Pancreas (tissue), 10 donors: ENCODE measurements around the gene SLC25A19. TPM values are rescaled to one million over a fixed set of nuclear protein-coding genes. Genes with fewer than 3 reads are reported as not detected.
A peak's percentile ranks its signal among the peaks of the same experiment; 100 is the strongest.

Source experiments
- ATAC-seq, 4 donors: fragments of 200-7000 bp; cut with Tn5 transposase; one replicate each; pipeline versions ENCODE4 v1.8.0 to v1.9.1; 2020; ENCODE audit warnings: mild to moderate bottlenecking in 4 of 4, moderate library complexity in 4 of 4
- DNase-seq, 6 donors: peaks; one replicate each; pipeline ENCODE4 v3.0.0-alpha.2; 2020
- FAIRE-seq: peaks from 2 replicates; lab custom pipeline; 2012; peaks lifted over from hg19 to GRCh38; lab: Jason Lieb, UNC
- H3K27ac ChIP-seq, 4 donors: fragments of 200-600 bp; sonication (generic); 1 replicate in 3 of 4; 2 replicates in 1 of 4; pipeline versions ENCODE4 v1.5.0 to v1.8.0; 2020
- H3K27me3 ChIP-seq, 4 donors: fragments of 200-600 bp; one replicate each; pipeline ENCODE4 v1.8.0; 2021
- H3K36me3 ChIP-seq, 3 donors: fragments of 200-600 bp; sonication (generic) in 1 of 3; one replicate each; pipeline versions ENCODE4 v1.5.0 to v1.8.0; 2020 to 2021
- H3K4me1 ChIP-seq, 3 donors: fragments of 200-600 bp; one replicate each; pipeline ENCODE4 v1.8.0; 2021
- H3K4me3 ChIP-seq, 4 donors: fragments of 200-600 bp; sonication (generic) in 2 of 4; one replicate each; pipeline versions ENCODE4 v1.5.0 to v1.8.0; 2020 to 2021
- H3K9me3 ChIP-seq, 4 donors: fragments of 200-600 bp; one replicate each; pipeline ENCODE4 v1.8.0; 2021
- WGBS, 2 donors: extraction: QIAGEN DNeasy Blood & Tissue Kit; methylation state at CpG; one replicate each; pipeline ENCODE4 v1.1.7; 2013; 5-methylcytosine and 5-hydroxymethylcytosine counted together
- intact Hi-C, 3 donors: fragments of 100-400 bp; cut with DNase I; formaldehyde crosslinking; loops; one replicate each; pipeline versions ENCODE4 v1.11.1 to v1.14.2; 2022
- polyA plus RNA-seq, 2 donors: library from polyadenylated mRNA; stranded (reverse); fragments of 200-250 nt; gene quantifications; one replicate each; pipeline ENCODE4 v1.2.3, GENCODE V29; 2013
- total RNA-seq, 6 donors: library from RNA; stranded (reverse); fragmentation: NEBNext Ultra II Directional in 4 of 6; extraction: Animal tissue kit (Norgen Biotek cat#: 25700) in 4 of 6; gene quantifications; one replicate each; pipeline versions ENCODE4 v1.2.1 to v1.2.4, GENCODE V29; 2021 to 2023
- TF ChIP-seq, protein P1 (sequence below), 4 donors: fragments of 200-600 bp; sonication (generic) in 3 of 4; IDR thresholded peaks; one replicate each; pipeline versions ENCODE4 v1.5.0 to v1.8.0; 2021; ENCODE audit warnings: antibody characterized with exemption in 4 of 4
- donor health status: healthy with polysubstance abuse.
- donor health status: DM: no; HTN: no; CAD: no; lungs with moderate emphysema.
- donor health status: DM: no; HTN: no; CAD: no.
- donor health status: control.
- donor health status: control.
- donor health status: Bipolar disorder and iron deficiency.
- donor health status: DM: yes; HTN: yes; CAD: no.
- donor health status: DM: no; HTN: no; CAD: no.
- donor health status: DM: no; HTN: no; CAD: no.
- donor health status: DM: yes; HTN: yes; CAD: no.

SLC25A19 gene
- total and polyA plus RNA-seq, 8 donors = 4.4 to 10.8 (median 7.6) TPM

- H3K4me1 ChIP-seq = no peaks in the 10 kb centered on the region
- no peaks in the 10 kb centered on the region for H3K9me3 ChIP-seq
- no peaks in the 10 kb centered on the region for H3K27me3 ChIP-seq
- DNase-seq (no peak), ATAC-seq (no peak), FAIRE-seq (no peak)
- H3K4me3 ChIP-seq = no peak overlapping the region
- H3K27ac ChIP-seq = no peak overlapping the region
- whole genome bisulfite sequencing, 2 donors = 85 to 86% methylated on average over 5 of the region's 5 CpGs
- intact Hi-C loops = no loop called here
- H3K36me3 ChIP-seq = peaks cover 0 to 15% (median 0%) of the 10 kb centered on the region in 3 donors
- TF ChIP-seq, protein P1, sequence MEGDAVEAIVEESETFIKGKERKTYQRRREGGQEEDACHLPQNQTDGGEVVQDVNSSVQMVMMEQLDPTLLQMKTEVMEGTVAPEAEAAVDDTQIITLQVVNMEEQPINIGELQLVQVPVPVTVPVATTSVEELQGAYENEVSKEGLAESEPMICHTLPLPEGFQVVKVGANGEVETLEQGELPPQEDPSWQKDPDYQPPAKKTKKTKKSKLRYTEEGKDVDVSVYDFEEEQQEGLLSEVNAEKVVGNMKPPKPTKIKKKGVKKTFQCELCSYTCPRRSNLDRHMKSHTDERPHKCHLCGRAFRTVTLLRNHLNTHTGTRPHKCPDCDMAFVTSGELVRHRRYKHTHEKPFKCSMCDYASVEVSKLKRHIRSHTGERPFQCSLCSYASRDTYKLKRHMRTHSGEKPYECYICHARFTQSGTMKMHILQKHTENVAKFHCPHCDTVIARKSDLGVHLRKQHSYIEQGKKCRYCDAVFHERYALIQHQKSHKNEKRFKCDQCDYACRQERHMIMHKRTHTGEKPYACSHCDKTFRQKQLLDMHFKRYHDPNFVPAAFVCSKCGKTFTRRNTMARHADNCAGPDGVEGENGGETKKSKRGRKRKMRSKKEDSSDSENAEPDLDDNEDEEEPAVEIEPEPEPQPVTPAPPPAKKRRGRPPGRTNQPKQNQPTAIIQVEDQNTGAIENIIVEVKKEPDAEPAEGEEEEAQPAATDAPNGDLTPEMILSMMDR (IDR thresholded peaks at IDR 0.05) = no peak
Measured at GRCh38 chr17:75316253-75316652, 27.0 kb upstream of the SLC25A19 start.

DNA sequence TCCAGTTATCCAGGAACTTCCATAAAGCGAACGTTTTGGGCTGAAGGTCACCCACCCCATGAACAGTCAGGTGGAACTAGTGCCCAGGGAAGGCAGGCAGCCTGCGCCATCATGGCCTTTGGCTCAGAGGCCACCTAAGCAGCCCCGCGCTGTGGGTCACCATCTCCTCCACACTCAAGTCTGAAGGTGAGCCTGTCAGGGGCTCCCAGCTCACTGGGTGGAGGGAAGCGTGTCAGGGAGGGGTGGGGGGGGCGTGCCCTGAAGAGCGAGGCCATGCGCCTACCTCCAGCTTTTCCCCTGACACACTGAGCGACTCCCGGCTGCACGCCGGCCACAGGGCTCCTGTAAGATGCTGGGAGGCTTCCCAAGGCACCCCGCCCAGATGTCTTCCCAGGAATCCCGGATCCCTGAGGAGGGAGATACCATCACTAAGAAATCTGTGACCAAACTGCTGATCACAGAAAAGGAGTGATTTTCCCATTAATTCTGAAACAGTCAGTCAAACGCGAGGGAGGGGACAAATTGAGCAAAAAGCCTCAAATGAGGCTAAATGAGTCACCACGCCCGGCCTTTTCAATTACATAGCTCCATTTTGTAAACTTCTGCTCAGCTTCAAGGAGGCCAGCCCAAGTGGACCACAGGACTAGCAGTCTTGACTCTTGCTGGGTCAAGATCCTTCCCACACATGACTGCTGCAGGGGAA, 26.5 kb upstream of the SLC25A19 start:
- peak in 1 of 4 donors; percentile 7 for ATAC-seq
- peaks cover 0 to 13% (median 0%) of the 10 kb centered on the region in 3 donors for H3K36me3 ChIP-seq
- TF ChIP-seq, protein P1 (IDR thresholded peaks at IDR 0.05) = no peak
- H3K27ac ChIP-seq = no peak overlapping the region
- DNase-seq = no peak
- no peaks in the 10 kb centered on the region for H3K9me3 ChIP-seq
- no peak for FAIRE-seq
- WGBS, 2 donors = 84 to 88% methylated on average over 19 of the region's 19 CpGs
- intact Hi-C loops = no loop called here
- H3K27me3 ChIP-seq = no peaks in the 10 kb centered on the region
- H3K4me1 ChIP-seq = no peaks in the 10 kb centered on the region
- H3K4me3 ChIP-seq = no peak overlapping the region

DNA sequence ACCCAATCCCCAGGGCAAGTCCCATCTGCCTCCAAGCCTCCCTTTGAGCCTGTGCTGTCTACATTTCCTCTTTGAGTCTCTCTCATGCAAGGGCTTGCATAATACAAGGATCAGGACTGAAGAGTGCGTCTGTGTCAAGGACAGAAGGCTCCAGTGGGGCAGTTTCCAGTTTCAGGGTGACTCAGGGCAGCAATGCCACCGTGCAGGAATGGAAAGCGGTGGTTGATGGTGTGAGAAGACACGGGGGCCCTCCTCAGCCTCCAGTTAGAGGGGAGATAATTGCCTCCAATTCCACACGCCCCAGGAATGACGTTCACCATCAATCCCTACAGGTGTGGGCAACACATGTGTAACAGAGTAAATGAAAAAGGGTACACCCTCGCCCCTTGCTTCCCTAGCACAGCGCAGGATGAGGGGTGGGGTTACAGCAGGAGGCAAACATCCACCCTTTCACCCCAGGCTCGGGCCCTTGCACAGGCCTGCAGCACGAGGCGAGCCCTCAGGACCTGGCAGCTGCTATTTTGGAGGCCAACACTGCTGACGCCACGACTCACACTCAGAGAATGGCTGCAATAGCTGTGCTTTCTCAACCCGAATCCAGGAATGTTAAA, 24.8 kb upstream of the SLC25A19 start:
- peaks cover 0 to 5% (median 0%) of the 10 kb centered on the region in 3 donors for H3K36me3 ChIP-seq
- H3K9me3 ChIP-seq = no peaks in the 10 kb centered on the region
- FAIRE-seq = no peak
- peaks cover 0 to 6% (median 5%) of the 10 kb centered on the region in 3 donors for H3K4me1 ChIP-seq
- TF ChIP-seq, protein P1 (IDR thresholded peaks at IDR 0.05) = no peak
- H3K4me3 ChIP-seq = no peak overlapping the region
- peak in 2 of 4 donors; percentile 37 to 41 for ATAC-seq
- 76 to 82% methylated on average over 14 of the region's 14 CpGs for WGBS, 2 donors
- no peaks in the 10 kb centered on the region for H3K27me3 ChIP-seq
- DNase-seq = peak in 1 of 6 donors; percentile 34
- H3K27ac ChIP-seq = peak overlapping the region in 2 of 4 donors; percentile 58
- intact Hi-C loops = no loop called here

- TF ChIP-seq, protein P1 (IDR thresholded peaks at IDR 0.05) = no peak
- no peaks in the 10 kb centered on the region for H3K36me3 ChIP-seq
- 48 to 50% methylated on average over 20 of the region's 20 CpGs for WGBS, 2 donors
- intact Hi-C loops = no loop called here
- no peak overlapping the region for H3K4me3 ChIP-seq
- DNase-seq = peak; percentile 32 to 69 (median 52)
- peaks cover 0 to 13% (median 8%) of the 10 kb centered on the region in 3 donors for H3K4me1 ChIP-seq
- no peak for FAIRE-seq
- peak; percentile 78 to 88 (median 84) for ATAC-seq
- H3K9me3 ChIP-seq = no peaks in the 10 kb centered on the region
- peak overlapping the region; percentile 24 to 72 (median 56) for H3K27ac ChIP-seq
- no peaks in the 10 kb centered on the region for H3K27me3 ChIP-seq
Measured at GRCh38 chr17:75308732-75309629, 19.7 kb upstream of the SLC25A19 start.
